Measurements from ENCODE around the gene SPATA31C1. TPM values are rescaled to one million over a fixed set of nuclear protein-coding genes. Genes with fewer than 3 reads are reported as not detected.

The SPATA31C1 gene
- total RNA-seq, 1 experiment from 2014 or later = not detected

DNA sequence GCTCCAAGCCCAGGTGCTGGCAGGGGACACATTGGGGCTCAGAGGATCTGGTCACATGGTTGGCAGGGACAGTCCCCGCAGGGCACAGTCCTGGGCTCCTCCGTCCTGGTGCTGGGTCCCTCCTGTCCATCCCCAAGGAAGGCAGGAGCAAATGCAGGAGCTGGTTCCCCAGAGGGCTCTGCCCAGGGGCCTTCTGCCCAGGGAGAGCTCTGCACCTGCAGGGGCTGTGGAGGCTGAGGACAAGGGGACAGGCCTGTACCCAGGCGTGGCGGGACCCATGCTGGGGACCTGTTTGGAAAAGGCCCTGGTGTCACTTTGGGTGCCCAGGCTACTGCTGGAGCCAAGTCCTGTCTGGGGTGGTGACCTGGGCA is 27.9 kb upstream of the SPATA31C1 start:
- Mint-ChIP-seq H3K27me3 (ENCODE audit: low read depth) (no peaks in the 10 kb centered on the region; the same call in 1 of the 2 replicates), H3K9me3 (no peaks in the 10 kb centered on the region), H3K27ac (no peak overlapping the region), H3K4me3 (no peak overlapping the region), H3K4me1 (no peaks in the 10 kb centered on the region), H3K36me3 (no peaks in the 10 kb centered on the region)
- POLR2A ChIA-PET = no interaction called here
- TF ChIP-seq NFYB (CRISPR knock-in tag; conservative IDR thresholded peaks at IDR 0.05; ENCODE audit: low read depth) = no peak
- CTCF ChIA-PET = no interaction called here
- no peak for DNase-seq (ENCODE audit: low spot score)
- no peak for ATAC-seq

DNA sequence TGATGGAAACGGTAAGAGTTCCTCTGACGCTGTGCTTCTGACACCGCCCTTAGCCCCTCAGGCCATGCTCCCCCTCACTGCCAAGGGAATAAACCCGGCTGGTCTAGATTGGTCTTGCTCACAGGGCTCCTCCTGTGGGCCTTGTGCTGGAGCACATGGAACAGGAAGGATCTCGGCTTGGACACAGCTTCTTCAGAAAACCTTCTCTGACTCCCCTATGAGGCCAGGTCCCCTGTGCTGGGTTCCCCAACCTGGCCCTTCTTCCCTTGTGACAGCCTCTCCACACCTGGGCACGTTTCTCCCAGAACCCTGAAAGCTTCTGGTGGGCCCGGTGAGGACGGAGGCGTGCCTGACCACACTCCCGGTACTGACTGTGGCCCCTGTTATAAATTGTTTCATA is 26.9 kb upstream of the SPATA31C1 start:
- H3K9me3 Mint-ChIP-seq = no peaks in the 10 kb centered on the region
- H3K4me1 Mint-ChIP-seq = no peaks in the 10 kb centered on the region
- H3K36me3 Mint-ChIP-seq = no peaks in the 10 kb centered on the region
- H3K4me3 Mint-ChIP-seq = no peak overlapping the region
- no peak for TF ChIP-seq ZBTB43 (CRISPR knock-in tag; IDR thresholded peaks at IDR 0.05)
- no peak for TF ChIP-seq FOXP1 (CRISPR knock-in tag; IDR thresholded peaks at IDR 0.05; ENCODE audit: borderline replicate concordance)
- TF ChIP-seq RELA (CRISPR knock-in tag; IDR thresholded peaks at IDR 0.05; ENCODE audit: borderline replicate concordance) = no peak
- no peak for TF ChIP-seq MYBL2 (CRISPR knock-in tag; IDR thresholded peaks at IDR 0.05)
- TF ChIP-seq RORB (CRISPR knock-in tag; IDR thresholded peaks at IDR 0.05) = no peak
- TF ChIP-seq SP1 (CRISPR knock-in tag; conservative IDR thresholded peaks at IDR 0.05) = no peak
- TF ChIP-seq, protein P1, sequence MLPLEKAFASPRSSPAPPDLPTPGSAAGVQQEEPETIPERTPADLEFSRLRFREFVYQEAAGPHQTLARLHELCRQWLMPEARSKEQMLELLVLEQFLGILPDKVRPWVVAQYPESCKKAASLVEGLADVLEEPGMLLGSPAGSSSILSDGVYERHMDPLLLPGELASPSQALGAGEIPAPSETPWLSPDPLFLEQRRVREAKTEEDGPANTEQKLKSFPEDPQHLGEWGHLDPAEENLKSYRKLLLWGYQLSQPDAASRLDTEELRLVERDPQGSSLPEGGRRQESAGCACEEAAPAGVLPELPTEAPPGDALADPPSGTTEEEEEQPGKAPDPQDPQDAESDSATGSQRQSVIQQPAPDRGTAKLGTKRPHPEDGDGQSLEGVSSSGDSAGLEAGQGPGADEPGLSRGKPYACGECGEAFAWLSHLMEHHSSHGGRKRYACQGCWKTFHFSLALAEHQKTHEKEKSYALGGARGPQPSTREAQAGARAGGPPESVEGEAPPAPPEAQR (CRISPR knock-in tag; IDR thresholded peaks at IDR 0.05) = no peak
- TF ChIP-seq, protein P2, sequence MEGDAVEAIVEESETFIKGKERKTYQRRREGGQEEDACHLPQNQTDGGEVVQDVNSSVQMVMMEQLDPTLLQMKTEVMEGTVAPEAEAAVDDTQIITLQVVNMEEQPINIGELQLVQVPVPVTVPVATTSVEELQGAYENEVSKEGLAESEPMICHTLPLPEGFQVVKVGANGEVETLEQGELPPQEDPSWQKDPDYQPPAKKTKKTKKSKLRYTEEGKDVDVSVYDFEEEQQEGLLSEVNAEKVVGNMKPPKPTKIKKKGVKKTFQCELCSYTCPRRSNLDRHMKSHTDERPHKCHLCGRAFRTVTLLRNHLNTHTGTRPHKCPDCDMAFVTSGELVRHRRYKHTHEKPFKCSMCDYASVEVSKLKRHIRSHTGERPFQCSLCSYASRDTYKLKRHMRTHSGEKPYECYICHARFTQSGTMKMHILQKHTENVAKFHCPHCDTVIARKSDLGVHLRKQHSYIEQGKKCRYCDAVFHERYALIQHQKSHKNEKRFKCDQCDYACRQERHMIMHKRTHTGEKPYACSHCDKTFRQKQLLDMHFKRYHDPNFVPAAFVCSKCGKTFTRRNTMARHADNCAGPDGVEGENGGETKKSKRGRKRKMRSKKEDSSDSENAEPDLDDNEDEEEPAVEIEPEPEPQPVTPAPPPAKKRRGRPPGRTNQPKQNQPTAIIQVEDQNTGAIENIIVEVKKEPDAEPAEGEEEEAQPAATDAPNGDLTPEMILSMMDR (IDR thresholded peaks at IDR 0.05) = no peak
- TF ChIP-seq NFATC4 (CRISPR knock-in tag; IDR thresholded peaks at IDR 0.05) = no peak
- TF ChIP-seq, protein P3, sequence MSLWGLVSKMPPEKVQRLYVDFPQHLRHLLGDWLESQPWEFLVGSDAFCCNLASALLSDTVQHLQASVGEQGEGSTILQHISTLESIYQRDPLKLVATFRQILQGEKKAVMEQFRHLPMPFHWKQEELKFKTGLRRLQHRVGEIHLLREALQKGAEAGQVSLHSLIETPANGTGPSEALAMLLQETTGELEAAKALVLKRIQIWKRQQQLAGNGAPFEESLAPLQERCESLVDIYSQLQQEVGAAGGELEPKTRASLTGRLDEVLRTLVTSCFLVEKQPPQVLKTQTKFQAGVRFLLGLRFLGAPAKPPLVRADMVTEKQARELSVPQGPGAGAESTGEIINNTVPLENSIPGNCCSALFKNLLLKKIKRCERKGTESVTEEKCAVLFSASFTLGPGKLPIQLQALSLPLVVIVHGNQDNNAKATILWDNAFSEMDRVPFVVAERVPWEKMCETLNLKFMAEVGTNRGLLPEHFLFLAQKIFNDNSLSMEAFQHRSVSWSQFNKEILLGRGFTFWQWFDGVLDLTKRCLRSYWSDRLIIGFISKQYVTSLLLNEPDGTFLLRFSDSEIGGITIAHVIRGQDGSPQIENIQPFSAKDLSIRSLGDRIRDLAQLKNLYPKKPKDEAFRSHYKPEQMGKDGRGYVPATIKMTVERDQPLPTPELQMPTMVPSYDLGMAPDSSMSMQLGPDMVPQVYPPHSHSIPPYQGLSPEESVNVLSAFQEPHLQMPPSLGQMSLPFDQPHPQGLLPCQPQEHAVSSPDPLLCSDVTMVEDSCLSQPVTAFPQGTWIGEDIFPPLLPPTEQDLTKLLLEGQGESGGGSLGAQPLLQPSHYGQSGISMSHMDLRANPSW (CRISPR knock-in tag; conservative IDR thresholded peaks at IDR 0.05; ENCODE audit: low read depth) = no peak
- TF ChIP-seq GABPB1 (CRISPR knock-in tag; IDR thresholded peaks at IDR 0.05) = no peak
- TF ChIP-seq, protein P4, sequence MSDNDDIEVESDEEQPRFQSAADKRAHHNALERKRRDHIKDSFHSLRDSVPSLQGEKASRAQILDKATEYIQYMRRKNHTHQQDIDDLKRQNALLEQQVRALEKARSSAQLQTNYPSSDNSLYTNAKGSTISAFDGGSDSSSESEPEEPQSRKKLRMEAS (CRISPR knock-in tag; IDR thresholded peaks at IDR 0.05) = no peak
- no peak for TF ChIP-seq EMX1 (CRISPR knock-in tag; IDR thresholded peaks at IDR 0.05)
- ATAC-seq (peak; percentile 44), DNase-seq (ENCODE audit: low spot score) (no peak)
- POLR2A ChIA-PET = no interaction called here
- no peak overlapping the region for H3K27ac Mint-ChIP-seq
- CTCF ChIA-PET = no interaction called here
- no peaks in the 10 kb centered on the region; the same call in 1 of the 2 replicates for H3K27me3 Mint-ChIP-seq (ENCODE audit: low read depth)

DNA sequence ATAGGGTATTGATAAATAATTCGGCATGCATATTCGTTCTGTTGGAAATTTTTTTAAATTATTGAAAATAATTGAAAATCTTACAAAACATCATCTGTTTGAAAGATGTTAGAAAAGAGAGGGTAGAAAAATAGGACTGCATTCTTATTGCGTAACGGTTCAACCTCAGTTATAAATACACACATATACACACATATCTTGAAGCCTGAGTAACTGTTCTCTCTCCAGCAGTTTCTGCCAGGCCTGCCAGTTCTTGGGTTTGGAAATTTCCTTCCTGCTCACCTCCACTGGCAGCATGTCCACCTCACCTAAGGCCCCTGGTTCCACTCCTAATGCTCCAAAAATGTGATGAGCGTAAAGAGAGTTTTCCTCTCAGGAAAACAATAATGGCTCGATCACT is 26.0 kb upstream of the SPATA31C1 start:
- POLR2A ChIA-PET = no interaction called here
- Mint-ChIP-seq H3K36me3 (no peaks in the 10 kb centered on the region), H3K4me1 (no peaks in the 10 kb centered on the region), H3K4me3 (no peak overlapping the region), H3K9me3 (no peaks in the 10 kb centered on the region), H3K27me3 (ENCODE audit: low read depth) (no peaks in the 10 kb centered on the region; the same call in 1 of the 2 replicates), H3K27ac (no peak overlapping the region)
- TF ChIP-seq RELA (CRISPR knock-in tag; IDR thresholded peaks at IDR 0.05; ENCODE audit: borderline replicate concordance) (no peak), FOXJ3 (CRISPR knock-in tag; IDR thresholded peaks at IDR 0.05; ENCODE audit: borderline replicate concordance) (no peak), TCF7 (CRISPR knock-in tag; IDR thresholded peaks at IDR 0.05; ENCODE audit: low read depth) (no peak)
- no peak for ATAC-seq
- CTCF ChIA-PET = no interaction called here
- DNase-seq (ENCODE audit: low spot score) = no peak

Measured in WTC11 (cell line).